Stimulated activated CD4-positive, alpha-beta T cell treated with anti-CD3 and anti-CD28 coated beads, Interleukin-1b, Interleukin-23, amount 100 ng/mL, for 4 hours (primary cell): ENCODE measurements around the gene MGAT4C.
"Not testable (repeated sequence)": the region's sequence is repeated elsewhere in the genome, so short reads cannot be mapped to it uniquely, and the experiment has no call there.

Experiments
- DNase-seq, 2 donors: peaks; one replicate each; pipeline ENCODE4 v3.0.0-alpha.2; 2020; ENCODE audit warnings: low read depth in 2 of 2

The MGAT4C gene

GRCh38 chr12:86256163-86256562, at the start of gene MGAT4C:
TSS of gene MGAT4C (minus strand) at chr12:86256391.
- DNase-seq, result no peak

- DNase-seq, result not testable (repeated sequence)
Measured at GRCh38 chr12:86296396-86296795, 40.2 kb upstream of the MGAT4C start.

- no peak for DNase-seq
Measured at GRCh38 chr12:86293682-86294240, 37.6 kb upstream of the MGAT4C start.

- no peak for DNase-seq
Measured at GRCh38 chr12:86292480-86292879, 36.3 kb upstream of the MGAT4C start.

- no peak for DNase-seq
Measured at GRCh38 chr12:86290615-86291014, 34.4 kb upstream of the MGAT4C start.

- DNase-seq, result no peak
Measured at GRCh38 chr12:86286119-86286518, 29.9 kb upstream of the MGAT4C start.

- no peak for DNase-seq
Measured at GRCh38 chr12:86283620-86284019, 27.4 kb upstream of the MGAT4C start.

GRCh38 chr12:86275356-86275755, 19.2 kb upstream of the MGAT4C start:
- DNase-seq, result no peak

- no peak for DNase-seq
Measured at GRCh38 chr12:86265329-86265695, 9.1 kb upstream of the MGAT4C start.

GRCh38 chr12:86264451-86265328, 8.5 kb upstream of the MGAT4C start:
- DNase-seq, result no peak

- no peak for DNase-seq
Measured at GRCh38 chr12:86261578-86261977, 5.4 kb upstream of the MGAT4C start.

- no peak for DNase-seq
Measured at GRCh38 chr12:86261142-86261541, 5.0 kb upstream of the MGAT4C start.

- no peak for DNase-seq
Measured at GRCh38 chr12:86260183-86260582, 4.0 kb upstream of the MGAT4C start.

- no peak for DNase-seq
Measured at GRCh38 chr12:86257134-86257533, 943 bp upstream of the MGAT4C start.

- no peak for DNase-seq
Measured at GRCh38 chr12:86254399-86255107, 1.6 kb downstream of the MGAT4C start.

- DNase-seq, result no peak
Measured at GRCh38 chr12:86249851-86250250, 6.3 kb downstream of the MGAT4C start.

- DNase-seq, result no peak
Measured at GRCh38 chr12:86249276-86249675, 6.9 kb downstream of the MGAT4C start.

- no peak for DNase-seq
Measured at GRCh38 chr12:86247871-86248270, 8.3 kb downstream of the MGAT4C start.

GRCh38 chr12:86241600-86241999, 14.6 kb downstream of the MGAT4C start:
- no peak for DNase-seq

- no peak for DNase-seq
Measured at GRCh38 chr12:86234316-86234855, 21.8 kb downstream of the MGAT4C start.

GRCh38 chr12:86233126-86233525, 23.1 kb downstream of the MGAT4C start:
- DNase-seq, result no peak

- no peak for DNase-seq
Measured at GRCh38 chr12:86230516-86231146, 25.6 kb downstream of the MGAT4C start.
